GM19452 (cell line): Measurements from ENCODE around the gene TRPM8.

Experiments used
- ATAC-seq: cut with Tn5 transposase; IDR thresholded peaks from one replicate; pipeline ENCODE4 v1.9.1; 2021; ENCODE audit not compliant: unreplicated experiment

The TRPM8 gene

GRCh38 chr2:233999182-233999581 is 82.0 kb downstream of the TRPM8 start:
- no peak for ATAC-seq

- ATAC-seq = no peak
Observed at GRCh38 chr2:234001380-234002160, 84.4 kb downstream of the TRPM8 start.

- ATAC-seq = no peak
Observed at GRCh38 chr2:234002281-234002680, 85.1 kb downstream of the TRPM8 start.

- no peak for ATAC-seq
Observed at GRCh38 chr2:234003972-234004617, 86.9 kb downstream of the TRPM8 start.

- ATAC-seq = no peak
Observed at GRCh38 chr2:234005126-234005525, 88.0 kb downstream of the TRPM8 start.

- no peak for ATAC-seq
Observed at GRCh38 chr2:234006501-234006900, 89.3 kb downstream of the TRPM8 start.

- no peak for ATAC-seq
Observed at GRCh38 chr2:234014427-234014826, 97.3 kb downstream of the TRPM8 start.

- no peak for ATAC-seq
Observed at GRCh38 chr2:234015861-234016260, 98.7 kb downstream of the TRPM8 start.

GRCh38 chr2:234019896-234020295 is 102.7 kb downstream of the TRPM8 start:
- no peak for ATAC-seq

- no peak for ATAC-seq
Observed at GRCh38 chr2:234020332-234020731, 103.2 kb downstream of the TRPM8 start.

GRCh38 chr2:234022424-234022823 is 105.3 kb downstream of the TRPM8 start:
- no peak for ATAC-seq

- no peak for ATAC-seq
Observed at GRCh38 chr2:234024304-234024703, 107.1 kb downstream of the TRPM8 start.

- no peak for ATAC-seq
Observed at GRCh38 chr2:234025466-234025865, 108.3 kb downstream of the TRPM8 start.

GRCh38 chr2:234025891-234026401 is 108.8 kb downstream of the TRPM8 start:
- ATAC-seq = no peak

- ATAC-seq = no peak
Observed at GRCh38 chr2:234026693-234027254, 109.6 kb downstream of the TRPM8 start.

GRCh38 chr2:234027641-234028040 is 110.5 kb downstream of the TRPM8 start:
- ATAC-seq = no peak

- no peak for ATAC-seq
Observed at GRCh38 chr2:234029150-234029733, 112.1 kb downstream of the TRPM8 start.

- ATAC-seq = no peak
Observed at GRCh38 chr2:234031207-234031606, 114.0 kb downstream of the TRPM8 start.

GRCh38 chr2:234032279-234032856 is 115.2 kb downstream of the TRPM8 start:
- ATAC-seq = no peak

- ATAC-seq = no peak
Observed at GRCh38 chr2:234033174-234033573, 116.0 kb downstream of the TRPM8 start.

GRCh38 chr2:234033885-234034284 is 116.7 kb downstream of the TRPM8 start:
- ATAC-seq = no peak
